Body of pancreas (tissue), 4 donors: ENCODE data around the gene HMX1.

ENCODE experiments used
- POLR2A ChIP-seq, 3 donors: fragments of 450-650 bp; IDR thresholded peaks; one replicate each; pipeline ENCODE4 v1.6.1; 2016; ENCODE audit warnings: antibody characterized with exemption in 3 of 3, mild to moderate bottlenecking in 2 of 3
- TF ChIP-seq, protein P1 (sequence below), 7 experiments: fragments of 450-650 bp in 4 of 7; fragments of 200-600 bp in 3 of 7; sonication (generic) in 3 of 7; IDR thresholded peaks; one replicate each; pipeline ENCODE4 v1.5.1; 2016 to 2019; ENCODE audit warnings: antibody characterized with exemption in 7 of 7

DNA sequence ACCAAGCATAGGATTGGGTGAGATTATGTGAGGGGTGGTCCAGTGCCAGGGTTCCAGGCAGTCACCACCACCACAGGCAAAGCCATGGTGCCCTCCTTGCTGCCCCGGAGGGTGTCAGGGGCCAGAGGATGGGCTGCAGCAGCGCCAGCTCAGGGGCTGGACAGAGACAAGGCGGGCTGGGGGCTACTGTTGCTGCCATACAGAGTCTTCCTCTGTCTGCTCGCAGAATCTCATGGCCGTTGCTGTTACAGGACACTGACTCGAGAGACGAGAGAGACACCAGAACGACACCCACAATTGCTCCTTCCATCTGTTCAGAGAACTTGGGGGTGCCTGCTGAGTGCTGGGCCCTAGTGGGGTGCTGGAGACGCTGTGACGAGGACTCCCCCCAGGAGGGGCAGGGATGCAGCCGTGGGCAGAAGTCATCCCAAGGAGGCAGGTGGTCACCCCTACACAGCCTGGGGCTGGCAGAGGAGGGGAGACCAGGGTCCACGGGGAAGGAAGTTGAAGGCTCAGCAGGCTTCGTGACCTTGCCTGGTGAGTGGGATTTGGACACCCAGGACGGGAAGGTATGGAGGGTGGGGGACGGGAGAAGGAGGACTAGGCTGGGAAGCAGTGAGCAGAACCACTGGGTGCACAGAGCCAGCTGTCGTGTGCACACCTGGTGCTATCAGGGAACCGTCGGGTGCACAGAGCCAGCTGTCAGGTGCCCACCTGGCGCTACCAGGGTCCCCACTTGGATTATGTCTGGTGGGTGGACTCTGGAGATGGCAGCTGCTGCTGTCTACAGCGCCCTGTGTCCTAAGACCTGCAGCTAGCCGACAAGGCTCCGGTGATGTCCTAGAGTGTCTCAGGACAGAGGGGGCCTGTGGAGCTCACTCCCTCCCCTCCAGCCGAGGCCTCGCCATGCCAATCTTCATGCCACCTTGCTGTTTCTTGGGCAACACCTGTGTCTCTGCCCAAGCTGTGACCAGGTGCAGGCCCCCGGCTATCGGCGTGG is 43.9 kb upstream of the HMX1 start:
- TF ChIP-seq, protein P1, sequence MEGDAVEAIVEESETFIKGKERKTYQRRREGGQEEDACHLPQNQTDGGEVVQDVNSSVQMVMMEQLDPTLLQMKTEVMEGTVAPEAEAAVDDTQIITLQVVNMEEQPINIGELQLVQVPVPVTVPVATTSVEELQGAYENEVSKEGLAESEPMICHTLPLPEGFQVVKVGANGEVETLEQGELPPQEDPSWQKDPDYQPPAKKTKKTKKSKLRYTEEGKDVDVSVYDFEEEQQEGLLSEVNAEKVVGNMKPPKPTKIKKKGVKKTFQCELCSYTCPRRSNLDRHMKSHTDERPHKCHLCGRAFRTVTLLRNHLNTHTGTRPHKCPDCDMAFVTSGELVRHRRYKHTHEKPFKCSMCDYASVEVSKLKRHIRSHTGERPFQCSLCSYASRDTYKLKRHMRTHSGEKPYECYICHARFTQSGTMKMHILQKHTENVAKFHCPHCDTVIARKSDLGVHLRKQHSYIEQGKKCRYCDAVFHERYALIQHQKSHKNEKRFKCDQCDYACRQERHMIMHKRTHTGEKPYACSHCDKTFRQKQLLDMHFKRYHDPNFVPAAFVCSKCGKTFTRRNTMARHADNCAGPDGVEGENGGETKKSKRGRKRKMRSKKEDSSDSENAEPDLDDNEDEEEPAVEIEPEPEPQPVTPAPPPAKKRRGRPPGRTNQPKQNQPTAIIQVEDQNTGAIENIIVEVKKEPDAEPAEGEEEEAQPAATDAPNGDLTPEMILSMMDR (IDR thresholded peaks at IDR 0.05): no peak
- TF ChIP-seq POLR2A (IDR thresholded peaks at IDR 0.05): no peak
